AG04450 (cell line): ENCODE data around the gene SMAP1. TPM values are rescaled to one million over a fixed set of nuclear protein-coding genes. Genes with fewer than 3 reads are reported as not detected.

Experiments used
- CTCF ChIA-PET: fragments of 300-600, 350-600 bp; formaldehyde crosslinking; extraction: SDS; loops from one replicate; lab custom pipeline; 2022; ENCODE audit warnings: antibody characterized with exemption, inconsistent platforms; lab: Charles Lee
- POLR2A ChIA-PET: fragments of 350-600 bp; formaldehyde crosslinking; extraction: SDS; loops from one replicate; lab custom pipeline; 2021; ENCODE audit warnings: antibody characterized with exemption, inconsistent platforms; lab: Yijun Ruan, JAX
- DNase-seq: peaks from one replicate; pipeline ENCODE4 v3.0.0-alpha.2; 2011; ENCODE audit warnings: low read depth, low spot score
- H3K27ac ChIP-seq: one replicate; pipeline ENCODE4 v1.5.1; 2012; ENCODE audit warnings: low read depth, low read length, control low read depth
- H3K27me3 ChIP-seq: one replicate; pipeline ENCODE4 v1.6.0; 2012; ENCODE audit warnings: low read length; ENCODE audit not compliant: control insufficient read depth, insufficient read depth
- H3K4me3 ChIP-seq: 2 replicates; pipeline ENCODE4 v1.5.1; 2011; ENCODE audit warnings: mild to moderate bottlenecking, low read depth, low read length, control low read depth
- H3K9me3 ChIP-seq: 2 replicates; pipeline ENCODE4 v1.5.1; 2012; ENCODE audit warnings: low read length; ENCODE audit not compliant: control insufficient read depth, insufficient read depth
- CTCF ChIP-seq: IDR thresholded peaks from 2 replicates; pipeline ENCODE4 v1.5.1; 2011; ENCODE audit warnings: low read depth, low read length, control low read depth, inconsistent platforms
- polyA plus RNA-seq: library from polyadenylated mRNA; depleted of rRNA; stranded (reverse); fragments of >200 nt; gene quantifications from 2 replicates; pipeline ENCODE4 v1.2.3, GENCODE V29; 2011

The SMAP1 gene
- polyA plus RNA-seq, 1 experiment, result 25.0 TPM

- H3K27me3 ChIP-seq, result peaks cover 6% of the 10 kb centered on the region
- no peak overlapping the region for H3K27ac ChIP-seq
- CTCF ChIA-PET, result interaction anchor here (0.6 to 5.0 kb wide), 67 partner anchors 10 to 663 kb away, joined by 3 to 270 read pairs (median 5); no protein-coding TSS in a partner anchor
- POLR2A ChIA-PET, result no interaction called here
- peak; percentile 91 for TF ChIP-seq CTCF
- H3K4me3 ChIP-seq, result no peak overlapping the region
- no peaks in the 10 kb centered on the region for H3K9me3 ChIP-seq
- DNase-seq, result peak; percentile 1
Measured at GRCh38 chr6:70884074-70884983, 216.6 kb downstream of the SMAP1 start.

- Histone ChIP-seq H3K27ac (no peak overlapping the region), H3K4me3 (no peak overlapping the region), H3K9me3 (no peaks in the 10 kb centered on the region), H3K27me3 (peaks cover 6% of the 10 kb centered on the region)
- TF ChIP-seq CTCF, result no peak
- no peak for DNase-seq
- CTCF ChIA-PET, result interaction anchor here (1.2 to 5.0 kb wide), 9 partner anchors 9 to 665 kb away, joined by 4 to 270 read pairs (median 13); no protein-coding TSS in a partner anchor
- POLR2A ChIA-PET, result no interaction called here
Measured at GRCh38 chr6:70886071-70886470, 218.4 kb downstream of the SMAP1 start.

GRCh38 chr6:70886661-70887060, 219.0 kb downstream of the SMAP1 start:
- no peaks in the 10 kb centered on the region for H3K9me3 ChIP-seq
- POLR2A ChIA-PET, result no interaction called here
- no peak for DNase-seq
- H3K27me3 ChIP-seq, result peaks cover 6% of the 10 kb centered on the region
- H3K27ac ChIP-seq, result no peak overlapping the region
- TF ChIP-seq CTCF, result no peak
- H3K4me3 ChIP-seq, result no peak overlapping the region
- CTCF ChIA-PET, result interaction anchor here (1.2 to 5.0 kb wide), 3 partner anchors 177 to 666 kb away, joined by 5 to 270 read pairs (median 6); no protein-coding TSS in a partner anchor

- DNase-seq, result no peak
- ChIA-PET CTCF (interaction anchor here (1.8 kb wide), 1 partner anchor 182 kb away, joined by 7 read pairs; no protein-coding TSS in a partner anchor), POLR2A (no interaction called here)
- Histone ChIP-seq H3K4me3 (no peak overlapping the region), H3K27ac (no peak overlapping the region), H3K9me3 (no peaks in the 10 kb centered on the region; the same call in 1 of the 2 replicates), H3K27me3 (peaks cover 9% of the 10 kb centered on the region)
- no peak for TF ChIP-seq CTCF
Measured at GRCh38 chr6:70889270-70889669, 221.6 kb downstream of the SMAP1 start.

- ChIA-PET CTCF (interaction anchor here (0.6 to 3.4 kb wide), 4 partner anchors 9 to 187 kb away, joined by 3 to 24 read pairs (median 8); no protein-coding TSS in a partner anchor), POLR2A (no interaction called here)
- Histone ChIP-seq H3K27ac (no peak overlapping the region), H3K27me3 (peaks cover 3% of the 10 kb centered on the region), H3K9me3 (no peaks in the 10 kb centered on the region; the same call in 1 of the 2 replicates), H3K4me3 (no peak overlapping the region)
- TF ChIP-seq CTCF, result no peak
- DNase-seq, result no peak
Measured at GRCh38 chr6:70894001-70894400, 226.3 kb downstream of the SMAP1 start.
